Neural cell (in vitro differentiated cells): ENCODE data around the gene CPEB3.
A peak's percentile ranks its signal among the peaks of the same experiment; 100 is the strongest.

Source experiments
- CTCF ChIP-seq: fragments of 450-650 bp; IDR thresholded peaks from 2 replicates; pipeline ENCODE4 v1.5.1; 2014; ENCODE audit warnings: antibody characterized with exemption, mild to moderate bottlenecking, moderate library complexity; ENCODE audit not compliant: poor library complexity, severe bottlenecking
- EP300 ChIP-seq: fragments of 450-650 bp; conservative IDR thresholded peaks from 2 replicates; pipeline ENCODE4 v1.6.1; 2014; ENCODE audit warnings: antibody characterized with exemption, mild to moderate bottlenecking, moderate library complexity; ENCODE audit not compliant: poor library complexity, severe bottlenecking
- EZH2 ChIP-seq: fragments of 200-600, 300-800 bp; shearing (Covaris generic), sonication (generic); IDR thresholded peaks from 2 replicates; pipeline ENCODE4 v1.6.1; 2014; ENCODE audit warnings: antibody characterized with exemption, low read length, borderline replicate concordance, mild to moderate bottlenecking; ENCODE audit not compliant: insufficient read depth, poor library complexity, severe bottlenecking
- MXI1 ChIP-seq: fragments of 450-650 bp; conservative IDR thresholded peaks from 2 replicates; pipeline ENCODE4 v1.6.1; 2014; ENCODE audit warnings: antibody characterized with exemption, mild to moderate bottlenecking; ENCODE audit not compliant: poor library complexity, severe bottlenecking
- SMC3 ChIP-seq: fragments of 450-650 bp; conservative IDR thresholded peaks from 2 replicates; pipeline ENCODE4 v1.6.1; 2014; ENCODE audit warnings: antibody characterized with exemption, mild to moderate bottlenecking, moderate library complexity; ENCODE audit not compliant: poor library complexity
- TAF1 ChIP-seq: IDR thresholded peaks from 2 replicates; pipeline ENCODE4 v1.6.1; 2012; ENCODE audit warnings: low read depth
- TF ChIP-seq, protein P1 (sequence below): IDR thresholded peaks from 2 replicates; pipeline ENCODE4 v1.6.1; 2012; ENCODE audit warnings: borderline replicate concordance

DNA sequence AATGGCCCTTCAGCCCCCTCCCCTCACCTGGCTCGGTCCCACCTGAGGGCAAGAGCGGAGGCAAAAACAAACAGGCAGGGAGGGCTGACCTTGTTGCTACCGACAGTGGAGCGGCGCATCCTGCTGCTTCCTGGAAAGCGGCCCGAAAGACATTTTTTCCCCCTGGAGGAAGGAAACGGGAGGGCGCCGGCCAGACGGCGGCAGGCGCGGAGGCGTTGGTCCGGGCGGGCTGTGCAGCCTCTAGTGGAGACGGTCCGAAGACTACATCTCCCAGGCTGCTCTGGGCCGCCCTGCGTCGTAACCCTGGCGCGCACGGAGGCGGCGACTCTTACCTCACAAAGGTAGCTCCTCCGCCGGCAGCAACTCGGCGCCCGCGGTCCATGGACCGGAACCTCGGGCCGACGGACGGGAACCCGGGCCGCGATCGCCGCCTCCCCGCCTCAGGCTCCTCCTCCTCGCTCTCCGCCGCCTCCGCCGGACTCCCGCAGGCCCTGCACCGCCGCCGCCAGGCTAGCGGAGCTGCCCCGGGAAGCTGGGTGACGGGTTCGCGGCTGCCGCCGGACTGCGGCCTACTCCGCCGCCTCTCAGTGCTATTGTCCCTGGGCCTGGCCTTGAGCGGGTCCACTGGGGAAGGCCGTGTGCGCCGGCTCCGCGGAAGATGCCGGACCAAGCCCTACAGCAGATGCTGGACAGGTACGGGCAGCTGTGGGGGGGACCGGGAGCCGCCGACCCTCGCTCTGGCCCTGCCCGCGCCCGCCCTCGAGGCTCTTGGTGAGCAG lies at the start of gene CPEB3, which contains the start of gene MARCHF5:
- TF ChIP-seq CTCF (peak; percentile 84), EP300 (peak; percentile 62), MXI1 (peak; percentile 63), SMC3 (peak; percentile 81), TAF1 (peak; percentile 65), EZH2 (no peak)
- TF ChIP-seq, protein P1, sequence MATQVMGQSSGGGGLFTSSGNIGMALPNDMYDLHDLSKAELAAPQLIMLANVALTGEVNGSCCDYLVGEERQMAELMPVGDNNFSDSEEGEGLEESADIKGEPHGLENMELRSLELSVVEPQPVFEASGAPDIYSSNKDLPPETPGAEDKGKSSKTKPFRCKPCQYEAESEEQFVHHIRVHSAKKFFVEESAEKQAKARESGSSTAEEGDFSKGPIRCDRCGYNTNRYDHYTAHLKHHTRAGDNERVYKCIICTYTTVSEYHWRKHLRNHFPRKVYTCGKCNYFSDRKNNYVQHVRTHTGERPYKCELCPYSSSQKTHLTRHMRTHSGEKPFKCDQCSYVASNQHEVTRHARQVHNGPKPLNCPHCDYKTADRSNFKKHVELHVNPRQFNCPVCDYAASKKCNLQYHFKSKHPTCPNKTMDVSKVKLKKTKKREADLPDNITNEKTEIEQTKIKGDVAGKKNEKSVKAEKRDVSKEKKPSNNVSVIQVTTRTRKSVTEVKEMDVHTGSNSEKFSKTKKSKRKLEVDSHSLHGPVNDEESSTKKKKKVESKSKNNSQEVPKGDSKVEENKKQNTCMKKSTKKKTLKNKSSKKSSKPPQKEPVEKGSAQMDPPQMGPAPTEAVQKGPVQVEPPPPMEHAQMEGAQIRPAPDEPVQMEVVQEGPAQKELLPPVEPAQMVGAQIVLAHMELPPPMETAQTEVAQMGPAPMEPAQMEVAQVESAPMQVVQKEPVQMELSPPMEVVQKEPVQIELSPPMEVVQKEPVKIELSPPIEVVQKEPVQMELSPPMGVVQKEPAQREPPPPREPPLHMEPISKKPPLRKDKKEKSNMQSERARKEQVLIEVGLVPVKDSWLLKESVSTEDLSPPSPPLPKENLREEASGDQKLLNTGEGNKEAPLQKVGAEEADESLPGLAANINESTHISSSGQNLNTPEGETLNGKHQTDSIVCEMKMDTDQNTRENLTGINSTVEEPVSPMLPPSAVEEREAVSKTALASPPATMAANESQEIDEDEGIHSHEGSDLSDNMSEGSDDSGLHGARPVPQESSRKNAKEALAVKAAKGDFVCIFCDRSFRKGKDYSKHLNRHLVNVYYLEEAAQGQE, result no peak
